Lung microvascular endothelial cell (primary cell): ENCODE data around the gene NBPF3. TPM values are rescaled to one million over a fixed set of nuclear protein-coding genes. Genes with fewer than 3 reads are reported as not detected.

ENCODE experiments used
- DNase-seq, 2 donors: peaks; one replicate each; pipeline versions ENCODE4 v3.0.0 to v3.0.0-alpha.2; 2010; ENCODE audit warnings: low read depth in 2 of 2
- total RNA-seq: library from RNA; depleted of rRNA; stranded (reverse); fragments of >200 nt; gene quantifications from 2 replicates; pipeline ENCODE4 v1.2.1, GENCODE V29; 2014

The NBPF3 gene
- total RNA-seq, 1 donor from 2014 or later: 0.40 TPM

GRCh38 chr1:21492356-21492625, 52.4 kb downstream of the NBPF3 start:
- no peak for DNase-seq

GRCh38 chr1:21494196-21494595, 54.3 kb downstream of the NBPF3 start:
- no peak for DNase-seq

- DNase-seq: no peak
These were observed 55.4 kb downstream of the NBPF3 start for GRCh38 chr1:21495225-21495820.

GRCh38 chr1:21496063-21496462, 56.1 kb downstream of the NBPF3 start:
- DNase-seq: no peak

- no peak for DNase-seq
These were observed 56.9 kb downstream of the NBPF3 start for GRCh38 chr1:21496886-21497285.

- no peak for DNase-seq
These were observed 57.6 kb downstream of the NBPF3 start for GRCh38 chr1:21497466-21498061.

GRCh38 chr1:21499283-21499950, 59.5 kb downstream of the NBPF3 start:
- no peak for DNase-seq

- peak in 1 of 2 donors; percentile 31 for DNase-seq
These were observed 63.9 kb downstream of the NBPF3 start for GRCh38 chr1:21503706-21504377.

- no peak for DNase-seq
These were observed 66.9 kb downstream of the NBPF3 start for GRCh38 chr1:21506804-21507203.

GRCh38 chr1:21507511-21508270, 67.8 kb downstream of the NBPF3 start:
- DNase-seq: no peak

- peak; percentile 17 to 57 for DNase-seq
These were observed 68.8 kb downstream of the NBPF3 start for GRCh38 chr1:21508580-21509350.

GRCh38 chr1:21509351-21510112, 69.6 kb downstream of the NBPF3 start, which contains the start of gene ALPL:
ALPL (plus strand) TSS chr1:21509423; CDS start chr1:21554082, 44,659 bp downstream.
- no peak for DNase-seq

- no peak for DNase-seq
These were observed 70.2 kb downstream of the NBPF3 start for GRCh38 chr1:21510113-21510493.

GRCh38 chr1:21510885-21511578, 71.1 kb downstream of the NBPF3 start:
- no peak for DNase-seq

- DNase-seq: no peak
These were observed 71.9 kb downstream of the NBPF3 start for GRCh38 chr1:21511579-21512522.

- DNase-seq: no peak
These were observed 74.3 kb downstream of the NBPF3 start for GRCh38 chr1:21514245-21514644.

- DNase-seq: no peak
These were observed 77.2 kb downstream of the NBPF3 start for GRCh38 chr1:21517161-21517589.

- DNase-seq: no peak
These were observed 77.9 kb downstream of the NBPF3 start for GRCh38 chr1:21517660-21518480.
